ENCODE data around the gene GCFC2.

GRCh38 chr2:75616933-75617332, 93.8 kb downstream of the GCFC2 start:
- TF ChIP-seq CTCF (IDR thresholded peaks at IDR 0.05; ENCODE audit: low read length) (no peak), EZH2 (IDR thresholded peaks at IDR 0.05; ENCODE audit: borderline replicate concordance, low read length) (no peak)

All from OCI-LY1 (cell line).